ENCODE measurements around the gene HSD17B12.
"Not testable (repeated sequence)": the region's sequence is repeated elsewhere in the genome, so short reads cannot be mapped to it uniquely, and the experiment has no call there.

HSD17B12 gene

DNA sequence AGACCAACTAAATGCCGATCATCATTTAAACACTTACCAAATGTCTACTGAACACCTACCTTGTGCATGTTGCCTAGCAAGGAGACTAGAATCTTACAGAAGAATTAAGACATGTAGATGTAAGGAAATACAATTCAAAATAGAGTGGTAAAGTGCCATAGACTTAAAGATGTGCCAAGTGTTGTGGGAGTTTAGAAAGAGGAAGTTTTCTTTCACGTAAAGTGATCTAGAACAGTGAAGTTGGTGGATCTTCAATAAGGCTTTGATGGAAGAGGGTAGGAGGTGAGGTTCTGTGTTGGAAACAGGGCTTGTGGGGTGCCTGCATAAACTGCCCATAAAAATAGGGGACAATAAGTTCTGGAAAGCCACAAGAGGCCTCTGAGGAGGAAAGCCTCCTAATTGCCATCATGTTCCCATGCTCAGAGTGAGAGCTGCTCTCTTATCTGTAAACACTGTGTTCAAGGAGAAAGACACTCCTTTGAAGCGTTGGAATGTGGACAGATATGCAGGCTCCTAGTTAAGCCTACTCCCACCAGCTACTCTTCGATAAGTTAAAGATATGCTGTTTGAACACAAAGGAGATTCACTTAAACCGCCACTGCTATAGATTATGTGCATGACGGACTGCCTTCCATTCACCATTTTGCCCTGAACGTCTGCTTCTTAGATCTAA is 66.7 kb downstream of the HSD17B12 start:
- no peak for DNase-seq (ENCODE audit: low read depth)

GRCh38 chr11:43748095-43748494 is 67.6 kb downstream of the HSD17B12 start:
- DNase-seq (ENCODE audit: low read depth): no peak

- no peak for DNase-seq (ENCODE audit: low read depth)
These were observed 71.2 kb downstream of the HSD17B12 start for GRCh38 chr11:43751726-43752125.

DNA sequence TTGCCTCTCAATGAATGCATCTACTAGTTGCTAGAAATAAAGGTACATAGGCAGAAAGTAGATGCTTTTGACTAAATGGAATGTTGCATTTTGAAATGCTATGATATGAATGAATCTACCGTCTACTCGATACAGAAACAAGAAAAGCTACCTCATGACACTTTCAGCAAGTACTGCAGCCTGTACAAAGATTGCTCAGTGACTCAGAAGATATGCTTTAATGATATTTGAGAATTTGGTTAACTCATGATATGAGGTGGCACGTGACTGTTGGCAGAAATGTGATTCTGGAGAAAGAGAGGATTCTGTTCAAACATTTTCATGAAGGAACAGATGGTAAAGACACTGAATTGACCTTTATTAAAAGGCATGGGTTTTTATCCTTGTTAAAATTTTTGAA is 76.0 kb downstream of the HSD17B12 start:
- DNase-seq (ENCODE audit: low read depth): no peak

DNA sequence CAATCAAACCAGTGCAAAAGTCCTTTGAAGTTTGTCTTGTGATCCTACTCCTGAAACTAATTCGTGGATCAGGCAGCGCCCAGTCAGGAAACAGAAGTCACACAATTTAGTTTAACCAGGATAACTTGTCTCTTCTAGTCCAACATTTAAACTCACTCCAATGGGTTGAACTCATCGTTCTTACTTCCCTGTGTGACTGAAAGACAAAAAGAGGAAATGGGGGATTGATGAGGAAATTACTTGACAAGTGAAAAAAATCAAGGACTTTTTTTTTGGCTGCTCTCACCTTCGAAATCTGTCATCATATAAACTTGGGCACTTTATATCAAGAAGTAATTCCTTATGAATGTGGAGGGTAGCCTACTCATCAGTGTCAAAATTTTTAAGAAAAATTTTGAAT is 78.4 kb downstream of the HSD17B12 start:
- DNase-seq (ENCODE audit: low read depth): no peak

DNA sequence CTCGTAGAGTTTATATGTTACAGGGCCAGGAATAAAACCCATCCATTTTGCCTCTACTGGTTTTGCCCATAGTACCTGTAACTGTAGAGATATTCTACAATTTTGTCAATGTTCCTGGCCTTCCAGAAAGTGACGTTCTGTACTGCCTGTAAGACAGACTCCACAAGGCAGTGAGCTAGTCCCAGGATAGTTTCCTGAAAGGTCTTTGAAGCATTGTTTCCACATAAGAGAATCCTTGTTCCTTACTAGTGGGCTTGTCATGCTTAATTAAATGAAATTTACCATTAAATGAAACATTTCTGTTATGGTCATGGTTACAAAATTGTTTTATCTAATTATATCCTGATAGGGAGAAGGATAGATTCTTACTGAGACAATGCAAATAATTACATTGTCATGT is 80.4 kb downstream of the HSD17B12 start:
- no peak for DNase-seq (ENCODE audit: low read depth)

DNA sequence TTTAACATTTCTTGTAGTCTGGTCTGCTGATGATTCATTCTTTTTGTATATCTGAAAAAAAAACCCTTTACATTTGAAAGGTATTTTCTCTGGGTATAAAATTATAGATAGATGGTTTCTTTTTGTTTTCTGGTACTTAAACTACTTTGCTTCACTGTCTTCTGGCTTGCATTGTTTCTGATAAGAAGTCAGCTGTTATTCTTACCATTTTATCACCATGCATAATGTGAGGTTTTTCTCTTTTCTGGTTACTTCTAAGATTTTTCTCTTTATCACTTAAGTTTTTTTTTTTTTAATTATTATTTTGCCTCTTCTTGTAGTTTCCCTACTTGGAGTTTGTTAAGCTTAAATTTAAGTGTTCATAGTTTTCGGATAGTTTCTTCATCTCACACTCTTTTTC is 84.7 kb downstream of the HSD17B12 start:
- DNase-seq (ENCODE audit: low read depth): no peak

- not testable (repeated sequence) for DNase-seq (ENCODE audit: low read depth)
These were observed 88.1 kb downstream of the HSD17B12 start for GRCh38 chr11:43768654-43769053.

DNA sequence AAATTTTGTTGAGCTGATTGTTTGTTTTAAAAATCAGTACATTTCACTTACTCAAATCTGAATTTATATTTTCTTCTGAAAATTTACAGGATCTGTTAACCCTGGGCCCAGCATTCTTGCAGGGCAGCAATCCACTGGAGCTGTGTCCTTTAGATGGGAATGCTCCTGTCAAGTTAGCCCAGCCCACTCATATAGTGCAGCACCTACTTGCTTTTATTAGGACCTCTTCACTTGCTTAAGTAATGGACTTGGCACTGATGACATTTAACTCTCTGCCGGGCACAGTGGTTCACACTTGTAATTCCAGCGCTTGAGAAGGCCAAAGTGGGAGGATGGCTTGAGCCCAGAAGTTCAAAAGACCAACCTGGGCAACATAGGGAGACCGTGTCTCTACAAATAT is 89.6 kb downstream of the HSD17B12 start:
- DNase-seq (ENCODE audit: low read depth): no peak

- DNase-seq (ENCODE audit: low read depth): no peak
These were observed 92.2 kb downstream of the HSD17B12 start for GRCh38 chr11:43772733-43773132.

GRCh38 chr11:43774786-43775185 is 94.2 kb downstream of the HSD17B12 start:
- no peak for DNase-seq (ENCODE audit: low read depth)

DNA sequence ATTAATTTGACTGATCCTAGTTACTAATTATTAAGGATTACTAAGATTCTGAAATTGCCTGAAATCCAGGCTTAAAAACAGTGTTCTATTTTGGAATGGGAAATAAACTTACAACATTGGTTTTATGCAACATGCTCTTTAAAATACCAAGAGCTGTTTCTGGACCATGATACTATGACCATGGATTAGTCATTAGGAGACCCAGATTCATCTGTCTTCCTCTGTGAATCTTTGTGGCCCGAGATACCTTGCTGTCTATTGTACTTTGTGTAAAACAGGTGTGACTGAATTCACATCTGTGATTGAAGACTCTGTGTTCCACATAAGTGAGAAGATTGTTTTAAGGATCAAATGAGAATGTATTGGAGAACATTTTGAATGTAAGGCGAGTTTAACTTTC is 98.8 kb downstream of the HSD17B12 start:
- no peak for DNase-seq (ENCODE audit: low read depth)

- no peak for DNase-seq (ENCODE audit: low read depth)
These were observed 103.8 kb downstream of the HSD17B12 start for GRCh38 chr11:43784301-43784700.

DNA sequence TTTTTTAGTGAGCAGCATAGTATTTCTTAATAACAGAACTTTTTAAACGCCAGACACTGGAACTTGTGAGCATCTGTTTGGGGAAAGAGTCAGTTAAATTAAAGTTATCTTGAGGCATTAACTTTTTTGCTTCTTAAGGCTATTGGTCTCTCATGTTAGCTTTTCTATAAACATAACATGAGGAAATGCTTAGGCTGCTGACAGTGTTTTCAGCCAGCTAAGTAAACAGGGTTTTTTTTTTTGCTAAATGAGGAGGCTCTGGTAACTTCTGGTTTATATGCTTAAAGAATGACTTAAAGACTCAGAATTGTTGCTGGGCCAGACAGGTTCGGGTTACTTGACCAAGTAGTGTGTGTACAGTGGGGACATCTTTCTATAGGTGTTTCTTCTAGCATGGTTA is 104.3 kb downstream of the HSD17B12 start:
- no peak for DNase-seq (ENCODE audit: low read depth)

DNA sequence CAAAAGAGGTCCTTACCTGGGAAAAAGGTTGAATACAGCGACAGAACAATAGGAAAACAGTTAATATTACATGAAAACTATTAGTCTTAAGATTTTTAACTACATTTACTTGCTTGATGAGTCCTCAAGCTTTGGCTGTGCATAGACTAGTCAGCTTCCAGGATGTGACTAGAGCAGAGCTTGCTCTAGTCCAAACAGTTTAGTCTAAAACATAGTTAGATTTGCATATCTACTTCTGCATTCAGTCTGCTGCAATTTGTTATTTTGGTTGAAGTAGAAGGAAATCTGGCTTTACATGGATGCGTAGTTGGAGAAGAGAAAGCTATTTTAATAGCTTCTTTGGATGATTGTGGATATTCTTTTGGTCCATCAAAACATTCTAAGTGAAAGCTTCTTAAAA is 104.8 kb downstream of the HSD17B12 start:
- no peak for DNase-seq (ENCODE audit: low read depth)

DNA sequence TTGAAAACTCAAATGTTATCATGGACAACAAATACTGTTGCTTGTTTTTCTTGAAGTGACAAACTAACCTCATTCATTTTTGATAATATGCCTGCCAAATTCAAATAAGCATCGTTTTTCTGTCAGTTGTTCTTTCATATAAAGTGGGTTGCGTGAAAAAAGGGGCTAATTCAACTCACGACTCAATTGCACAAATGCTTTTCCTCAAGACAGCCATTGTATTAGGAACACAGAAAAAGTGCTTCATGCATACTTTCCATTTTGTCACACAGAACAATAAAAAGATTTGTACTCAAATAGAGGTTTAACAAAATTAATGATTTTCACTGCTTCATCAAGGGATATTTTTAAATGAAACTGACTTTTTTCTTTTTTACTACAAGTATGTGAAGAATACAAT is 105.5 kb downstream of the HSD17B12 start:
- no peak for DNase-seq (ENCODE audit: low read depth)

GRCh38 chr11:43787824-43788223 is 107.3 kb downstream of the HSD17B12 start:
- DNase-seq (ENCODE audit: low read depth): no peak

DNA sequence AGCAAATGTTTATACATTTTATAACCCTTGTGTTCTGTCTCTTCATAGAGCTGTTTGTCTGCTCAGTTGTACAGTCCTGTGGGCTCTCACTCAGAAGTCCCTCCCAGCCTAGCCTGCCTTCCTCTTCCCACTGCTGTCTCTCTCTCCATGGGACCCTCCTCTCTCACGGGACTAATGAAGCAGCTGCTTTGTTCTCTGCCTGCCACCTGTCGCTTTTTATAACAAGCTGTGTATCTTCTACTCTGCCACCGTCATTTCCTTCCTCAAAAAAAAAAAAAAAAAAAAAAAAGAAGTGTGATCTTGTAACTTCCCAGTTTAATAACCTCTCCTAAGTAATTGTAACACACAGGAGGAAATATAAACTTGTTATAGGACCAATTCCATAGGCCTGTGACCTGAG is 107.9 kb downstream of the HSD17B12 start:
- DNase-seq (ENCODE audit: low read depth): no peak

- DNase-seq (ENCODE audit: low read depth): no peak
These were observed 109.3 kb downstream of the HSD17B12 start for GRCh38 chr11:43789700-43790443.

- DNase-seq (ENCODE audit: low read depth): no peak
These were observed 109.9 kb downstream of the HSD17B12 start for GRCh38 chr11:43790444-43790794.

DNA sequence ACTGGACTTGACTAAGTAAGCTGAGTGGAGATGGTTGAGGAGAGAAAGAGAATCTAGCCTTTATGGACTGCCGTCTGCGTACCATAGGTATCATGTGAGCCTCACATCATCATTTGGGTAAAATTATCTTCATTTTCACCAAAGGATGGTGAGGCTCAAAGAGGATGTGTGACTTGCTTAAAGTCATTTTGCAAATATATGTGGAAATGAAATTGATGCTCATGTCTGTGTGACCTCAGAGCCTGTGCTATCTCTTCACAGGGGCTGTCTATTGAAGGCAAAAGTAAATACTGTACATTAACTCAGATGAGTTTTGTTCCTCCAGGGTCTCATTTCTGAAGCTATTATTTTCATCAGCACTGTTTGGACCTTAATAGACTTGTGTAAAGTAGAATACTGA is 116.8 kb downstream of the HSD17B12 start:
- no peak for DNase-seq (ENCODE audit: low read depth)

- no peak for DNase-seq (ENCODE audit: low read depth)
These were observed 117.3 kb downstream of the HSD17B12 start for GRCh38 chr11:43797866-43798265.

DNA sequence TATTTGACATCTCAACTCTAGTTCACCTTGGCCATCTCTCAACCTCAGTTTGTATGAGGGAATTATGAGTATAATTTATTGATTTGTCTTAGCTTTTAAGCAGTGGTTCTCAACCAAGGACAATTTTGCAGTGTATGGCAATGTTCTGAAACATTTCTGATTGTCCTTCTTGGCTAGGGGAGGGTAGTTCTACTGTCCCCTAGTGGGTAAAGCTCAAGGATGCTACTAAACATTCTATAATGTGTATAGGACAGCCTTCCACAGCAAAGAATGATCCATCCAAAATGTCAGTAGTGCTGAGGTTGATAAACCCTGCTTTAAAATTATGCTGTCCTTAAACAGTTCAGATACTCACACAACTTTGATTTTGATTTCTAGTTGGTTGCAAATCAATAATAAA is 122.0 kb downstream of the HSD17B12 start:
- DNase-seq (ENCODE audit: low read depth): no peak

DNA sequence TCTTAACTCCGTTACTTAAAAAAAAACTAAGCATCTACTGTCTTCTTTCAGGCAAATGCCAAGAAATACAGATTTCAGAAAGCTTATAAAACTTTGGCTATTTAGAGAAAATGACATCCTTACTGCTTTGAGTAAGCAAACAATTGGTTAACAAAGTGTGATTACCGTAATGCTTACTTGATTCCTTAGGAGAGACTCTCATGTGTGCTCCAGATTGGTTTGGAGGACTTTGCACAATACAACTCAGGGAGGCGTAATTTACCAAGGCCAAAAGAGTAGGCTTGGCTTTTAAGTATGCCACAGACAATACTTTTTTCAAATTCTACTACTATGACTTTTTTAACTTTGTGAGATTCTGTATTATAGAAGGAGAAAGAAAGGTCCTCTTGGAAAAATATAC is 123.2 kb downstream of the HSD17B12 start:
- DNase-seq (ENCODE audit: low read depth): no peak

Measured in stimulated activated CD8-positive, alpha-beta memory T cell treated with anti-CD3 and anti-CD28 coated beads, Interleukin-7, amount 100 ng/mL, for 24 hours (primary cell).